HL-60 (cell line): ENCODE results near the gene PTPRN2.

Experiments used
- CTCF ChIP-seq: IDR thresholded peaks from one replicate; pipeline ENCODE4 v1.5.1; 2011; ENCODE audit warnings: low read length, control low read depth, inconsistent platforms; ENCODE audit not compliant: insufficient read depth
- POLR2AphosphoS5 ChIP-seq: IDR thresholded peaks from 2 replicates; pipeline ENCODE4 v1.6.1; 2012; ENCODE audit warnings: low read depth

- no peak for TF ChIP-seq CTCF
- TF ChIP-seq POLR2AphosphoS5: no peak
These were observed 27.2 kb downstream of the PTPRN2 start for GRCh38 chr7:158560386-158560785.
